Keratinocyte (primary cell): ENCODE results near the gene EWSR1. TPM values are rescaled to one million over a fixed set of nuclear protein-coding genes. Genes with fewer than 3 reads are reported as not detected.

Experiments used
- DNase-seq: peaks from one replicate; pipeline ENCODE4 v3.0.0-alpha.2; 2011; ENCODE audit warnings: low read depth, missing footprints, low spot score
- FAIRE-seq: peaks from 2 replicates; lab custom pipeline; 2011; peaks lifted over from hg19 to GRCh38; lab: Jason Lieb, UNC
- H2AFZ ChIP-seq: 2 replicates; pipeline ENCODE4 v1.6.0; 2012; ENCODE audit warnings: low read length, control low read depth, inconsistent platforms; ENCODE audit not compliant: control insufficient read depth
- H3K27ac ChIP-seq: 2 replicates; pipeline ENCODE4 v1.5.1; 2011; ENCODE audit warnings: low read length; ENCODE audit not compliant: control insufficient read depth, insufficient read depth
- H3K27me3 ChIP-seq: 3 replicates; pipeline ENCODE4 v1.6.0; 2011; ENCODE audit warnings: low read length; ENCODE audit not compliant: control insufficient read depth, insufficient read depth; ENCODE audit errors: extremely low read depth
- H3K36me3 ChIP-seq, 2 experiments: 2 replicates in 1 of 2; 3 replicates in 1 of 2; pipeline ENCODE4 v1.5.1; 2011; ENCODE audit warnings: low read length in 2 of 2, mild to moderate bottlenecking in 1 of 2; ENCODE audit not compliant: control insufficient read depth in 2 of 2, insufficient read depth in 2 of 2; ENCODE audit errors: extremely low read depth in 1 of 2
- H3K4me1 ChIP-seq: 3 replicates; pipeline ENCODE4 v1.5.1; 2011; ENCODE audit warnings: low read length; ENCODE audit not compliant: control insufficient read depth, insufficient read depth; ENCODE audit errors: extremely low read depth
- H3K4me2 ChIP-seq: 3 replicates; pipeline ENCODE4 v1.6.0; 2011; ENCODE audit warnings: low read depth, low read length; ENCODE audit not compliant: control insufficient read depth, insufficient read depth; ENCODE audit errors: extremely low read depth
- H3K4me3 ChIP-seq, 3 experiments: fragments of 200-600 bp in 1 of 3; sonication (generic) in 1 of 3; 2 replicates in 2 of 3; 3 replicates in 1 of 3; pipeline ENCODE4 v1.5.1; 2011 to 2016; ENCODE audit warnings: low read length in 3 of 3, mild to moderate bottlenecking in 3 of 3, control low read depth in 2 of 3, inconsistent platforms in 1 of 3, low read depth in 1 of 3, mixed read lengths in 1 of 3, mixed run types in 1 of 3, moderate library complexity in 1 of 3; ENCODE audit not compliant: control insufficient read depth in 2 of 3, insufficient read depth in 2 of 3; ENCODE audit errors: extremely low read depth in 1 of 3
- H3K79me2 ChIP-seq: 2 replicates; pipeline ENCODE4 v1.6.0; 2012; ENCODE audit warnings: low read length; ENCODE audit not compliant: control insufficient read depth, insufficient read depth
- H3K9ac ChIP-seq: 3 replicates; pipeline ENCODE4 v1.6.0; 2011; ENCODE audit warnings: low read length; ENCODE audit not compliant: control insufficient read depth, insufficient read depth; ENCODE audit errors: extremely low read depth
- H3K9me1 ChIP-seq: 3 replicates; pipeline ENCODE4 v1.6.0; 2011; ENCODE audit warnings: low read length; ENCODE audit not compliant: control insufficient read depth, insufficient read depth; ENCODE audit errors: extremely low read depth
- H3K9me3 ChIP-seq: 2 replicates; pipeline ENCODE4 v1.5.1; 2012; ENCODE audit warnings: low read depth, low read length; ENCODE audit not compliant: control insufficient read depth
- H4K20me1 ChIP-seq: 3 replicates; pipeline ENCODE4 v1.6.0; 2011; ENCODE audit warnings: low read length; ENCODE audit not compliant: control insufficient read depth, insufficient read depth; ENCODE audit errors: extremely low read depth
- EZH2 ChIP-seq: IDR thresholded peaks from one replicate; pipeline ENCODE4 v1.6.1; 2012; ENCODE audit warnings: inconsistent platforms, mild to moderate bottlenecking, low read length, moderate library complexity
- dilution Hi-C: fragments of 300-500 bp; cut with MboI; formaldehyde crosslinking; loops from one replicate; pipeline ENCODE4 v1.7.0; 2020; ENCODE audit warnings: low sequenced_read_pairs; ENCODE audit not compliant: extremely low pct_ligation_motif_present
- polyA plus RNA-seq, 5 experiments: library from polyadenylated mRNA; depleted of rRNA in 3 of 5; stranded (reverse) in 3 of 5; stranded (forward) in 1 of 5; unstranded in 1 of 5; fragments of >200 nt; gene quantifications; 1 replicate in 1 of 5; 2 replicates in 3 of 5; 3 replicates in 1 of 5; pipeline versions ENCODE4 v1.2.1 to v1.2.3, GENCODE V29; 2011 to 2012; ENCODE audit warnings: missing spikeins in 2 of 5, low read depth in 1 of 5, low replicate concordance in 1 of 5
- TF ChIP-seq, protein P1 (sequence below), 3 experiments: IDR thresholded peaks in 1 of 3; conservative IDR thresholded peaks in 1 of 3; optimal IDR thresholded peaks in 1 of 3; 2 replicates in 2 of 3; 3 replicates in 1 of 3; pipeline versions ENCODE3 to v1.5.1; 2011; ENCODE audit warnings: low read length in 3 of 3, mild to moderate bottlenecking in 3 of 3, moderate library complexity in 2 of 3, control low read depth in 1 of 3, inconsistent platforms in 1 of 3; ENCODE audit not compliant: insufficient read depth in 2 of 3; ENCODE audit errors: extremely low read depth in 1 of 3

The EWSR1 gene
- polyA plus RNA-seq, 1 donor (not counting 4 experiments of a cell fraction or from before 2014, with no cell fraction given) = 245 TPM

DNA sequence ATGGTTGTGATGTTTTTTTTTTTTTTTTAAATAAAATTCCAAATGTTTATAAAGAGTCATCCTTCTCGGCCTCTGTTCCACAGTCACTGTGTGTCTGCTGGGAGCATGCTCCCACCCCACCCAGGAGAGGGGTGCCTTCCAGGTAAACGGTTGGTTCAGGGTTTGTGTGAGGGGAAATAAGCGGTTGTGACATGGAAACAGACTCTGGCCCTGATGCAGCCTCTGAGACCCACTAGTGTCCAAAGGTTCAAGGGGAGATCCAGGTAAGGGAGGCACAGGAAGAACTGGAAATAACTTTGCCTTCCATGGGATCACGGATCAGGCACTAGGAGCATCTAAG, 32.4 kb downstream of the EWSR1 start:
- no peaks in the 10 kb centered on the region for H3K27me3 ChIP-seq
- no peak overlapping the region for H3K9ac ChIP-seq
- H3K36me3 ChIP-seq = peaks cover 36 to 47% of the 10 kb centered on the region in 2 experiments
- peaks cover 17% of the 10 kb centered on the region for H4K20me1 ChIP-seq
- no peak for TF ChIP-seq EZH2
- TF ChIP-seq, protein P1, sequence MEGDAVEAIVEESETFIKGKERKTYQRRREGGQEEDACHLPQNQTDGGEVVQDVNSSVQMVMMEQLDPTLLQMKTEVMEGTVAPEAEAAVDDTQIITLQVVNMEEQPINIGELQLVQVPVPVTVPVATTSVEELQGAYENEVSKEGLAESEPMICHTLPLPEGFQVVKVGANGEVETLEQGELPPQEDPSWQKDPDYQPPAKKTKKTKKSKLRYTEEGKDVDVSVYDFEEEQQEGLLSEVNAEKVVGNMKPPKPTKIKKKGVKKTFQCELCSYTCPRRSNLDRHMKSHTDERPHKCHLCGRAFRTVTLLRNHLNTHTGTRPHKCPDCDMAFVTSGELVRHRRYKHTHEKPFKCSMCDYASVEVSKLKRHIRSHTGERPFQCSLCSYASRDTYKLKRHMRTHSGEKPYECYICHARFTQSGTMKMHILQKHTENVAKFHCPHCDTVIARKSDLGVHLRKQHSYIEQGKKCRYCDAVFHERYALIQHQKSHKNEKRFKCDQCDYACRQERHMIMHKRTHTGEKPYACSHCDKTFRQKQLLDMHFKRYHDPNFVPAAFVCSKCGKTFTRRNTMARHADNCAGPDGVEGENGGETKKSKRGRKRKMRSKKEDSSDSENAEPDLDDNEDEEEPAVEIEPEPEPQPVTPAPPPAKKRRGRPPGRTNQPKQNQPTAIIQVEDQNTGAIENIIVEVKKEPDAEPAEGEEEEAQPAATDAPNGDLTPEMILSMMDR (optimal IDR thresholded peaks at IDR 0.05 in 1 of 3, IDR thresholded peaks at IDR 0.05 in 1 of 3, conservative IDR thresholded peaks at IDR 0.05 in 1 of 3; ENCODE audit: extremely low read depth in 1 of 3, insufficient read depth in 2 of 3, low read length in 3 of 3) = no peak
- dilution Hi-C loops = no loop called here
- H3K4me2 ChIP-seq = no peak overlapping the region
- FAIRE-seq (peak; percentile 41), DNase-seq (no peak)
- H3K27ac ChIP-seq = no peak overlapping the region
- H3K4me1 ChIP-seq = no peaks in the 10 kb centered on the region
- no peak overlapping the region for H2AFZ ChIP-seq
- H3K79me2 ChIP-seq = no peaks in the 10 kb centered on the region
- H3K9me1 ChIP-seq = peaks cover 2% of the 10 kb centered on the region
- no peak overlapping the region for H3K4me3 ChIP-seq
- no peaks in the 10 kb centered on the region for H3K9me3 ChIP-seq

DNA sequence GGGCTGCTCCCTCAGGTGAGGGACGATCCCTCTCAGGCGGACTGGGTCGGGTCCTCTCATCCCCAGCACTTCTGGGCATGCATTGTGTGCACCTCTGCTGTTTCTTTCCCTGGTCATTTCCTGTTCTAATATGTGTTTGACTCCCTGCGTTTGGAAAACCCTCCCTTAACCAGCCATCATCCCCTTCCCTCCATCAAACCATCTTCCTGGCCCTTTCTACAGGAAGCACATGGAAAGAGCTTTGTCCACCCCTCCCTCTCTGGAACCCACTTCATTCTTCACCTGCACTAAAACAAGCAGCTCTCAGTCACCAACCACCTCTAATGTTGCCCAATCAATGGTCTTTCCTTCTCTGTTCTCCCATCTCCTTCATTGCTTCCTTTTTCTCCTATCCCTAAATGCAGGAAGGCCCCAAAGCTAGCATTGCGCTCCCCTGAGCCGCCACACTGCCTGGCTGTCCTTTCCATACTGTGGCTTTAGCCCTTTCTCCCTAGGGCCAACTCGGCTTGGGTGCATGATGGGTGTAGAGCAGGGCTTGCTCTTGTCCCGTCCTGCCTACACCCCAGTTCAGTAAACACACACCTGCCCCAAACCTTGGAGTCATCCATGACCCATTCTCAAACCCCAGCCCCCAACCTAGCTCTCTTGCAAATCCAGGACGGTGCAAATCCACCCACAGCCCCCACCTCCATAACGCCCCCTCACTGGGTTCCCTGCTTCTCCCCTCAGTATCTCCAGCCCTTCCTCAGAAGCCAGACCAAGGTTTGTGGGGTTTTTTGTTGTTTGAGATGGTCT, 32.9 kb downstream of the EWSR1 start:
- Histone ChIP-seq H3K9me1 (peaks cover 2% of the 10 kb centered on the region), H4K20me1 (peaks cover 17% of the 10 kb centered on the region), H3K79me2 (no peaks in the 10 kb centered on the region), H3K9ac (no peak overlapping the region), H3K27ac (no peak overlapping the region), H3K9me3 (no peaks in the 10 kb centered on the region), H3K4me2 (no peak overlapping the region), H2AFZ (no peak overlapping the region), H3K4me1 (peaks cover 2% of the 10 kb centered on the region), H3K27me3 (no peaks in the 10 kb centered on the region), H3K4me3 (no peak overlapping the region), H3K36me3 (peaks cover 31 to 41% of the 10 kb centered on the region in 2 experiments)
- FAIRE-seq (peak; percentile 20), DNase-seq (no peak)
- TF ChIP-seq EZH2 = no peak
- TF ChIP-seq, protein P1 (optimal IDR thresholded peaks at IDR 0.05 in 1 of 3, IDR thresholded peaks at IDR 0.05 in 1 of 3, conservative IDR thresholded peaks at IDR 0.05 in 1 of 3; ENCODE audit: extremely low read depth in 1 of 3, insufficient read depth in 2 of 3, low read length in 3 of 3) = no peak
- dilution Hi-C loops = no loop called here
